Ascending aorta (tissue), 2 donors: ENCODE data around the gene PRIM1. TPM values are rescaled to one million over a fixed set of nuclear protein-coding genes. Genes with fewer than 3 reads are reported as not detected.
A peak's percentile ranks its signal among the peaks of the same experiment; 100 is the strongest.
"Not testable (repeated sequence)": the region's sequence is repeated elsewhere in the genome, so short reads cannot be mapped to it uniquely, and the experiment has no call there.

Experiments used
- DNase-seq, 2 donors: peaks; one replicate each; pipeline ENCODE4 v3.0.0-alpha.2; 2019; ENCODE audit warnings: low spot score in 2 of 2
- H3K27ac ChIP-seq, 2 donors: fragments of 200-600 bp; sonication (generic); one replicate each; pipeline ENCODE4 v1.5.1; 2016 to 2017; ENCODE audit warnings: mild to moderate bottlenecking in 1 of 2
- H3K27me3 ChIP-seq: fragments of 200-600 bp; sonication (generic); one replicate; pipeline ENCODE4 v1.5.1; 2017
- H3K36me3 ChIP-seq, 2 donors: fragments of 200-600 bp; sonication (generic); one replicate each; pipeline ENCODE4 v1.5.1; 2016
- H3K4me1 ChIP-seq, 2 donors: fragments of 200-600 bp; sonication (generic); one replicate each; pipeline ENCODE4 v1.5.1; 2016 to 2017; ENCODE audit warnings: mild to moderate bottlenecking in 1 of 2
- H3K4me3 ChIP-seq, 2 donors: fragments of 200-600 bp; sonication (generic); one replicate each; pipeline ENCODE4 v1.5.1; 2016 to 2017; ENCODE audit warnings: mild to moderate bottlenecking in 1 of 2
- H3K9me3 ChIP-seq, 2 donors: fragments of 200-600 bp; sonication (generic); one replicate each; pipeline ENCODE4 v1.5.1; 2016
- CTCF ChIP-seq, 3 experiments: fragments of 200-600 bp in 2 of 3; fragments of 450-650 bp in 1 of 3; sonication (generic) in 2 of 3; IDR thresholded peaks; one replicate each; pipeline ENCODE4 v1.5.1; 2016 to 2019; ENCODE audit warnings: antibody characterized with exemption in 3 of 3, mild to moderate bottlenecking in 1 of 3, moderate library complexity in 1 of 3
- intact Hi-C: fragments of 100-400 bp; cut with DNase I; formaldehyde crosslinking; loops from one replicate; pipeline ENCODE4 v1.15.1; 2023
- total RNA-seq: library from RNA; depleted of rRNA; stranded (reverse); fragments of >200 nt; gene quantifications from one replicate; pipeline ENCODE4 v1.1.0, GENCODE V29; 2016

PRIM1 gene
- total RNA-seq, 1 donor from 2014 or later: 20.9 TPM

DNA sequence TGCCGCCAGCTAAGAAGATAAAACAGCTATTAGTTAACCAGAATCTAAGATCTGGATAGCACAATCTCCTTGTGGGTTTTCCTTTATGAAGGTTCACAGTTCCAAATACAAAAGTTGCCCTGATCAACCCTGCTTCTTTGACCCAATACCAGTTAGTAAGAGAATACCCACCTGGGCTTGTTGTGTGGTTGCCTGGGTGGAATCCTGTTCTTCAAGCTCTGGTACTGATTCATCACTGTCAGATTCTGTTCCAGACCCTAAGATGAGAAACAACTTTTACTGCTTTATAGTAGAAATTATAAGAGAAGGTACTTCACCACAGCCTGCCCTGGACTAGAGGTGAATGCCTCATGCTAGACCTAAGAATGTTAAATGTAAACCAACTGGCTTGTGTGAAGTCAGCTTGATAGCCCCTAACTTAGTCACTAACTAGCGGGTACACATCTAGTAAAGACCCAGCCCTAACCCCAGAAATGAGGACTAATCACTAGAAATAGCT is 37.6 kb downstream of the PRIM1 start:
- intact Hi-C loops: no loop called here
- no peaks in the 10 kb centered on the region for H3K9me3 ChIP-seq
- H3K4me1 ChIP-seq: peaks cover 0 to 5% of the 10 kb centered on the region in 2 donors
- peaks cover 39 to 63% of the 10 kb centered on the region in 2 donors for H3K36me3 ChIP-seq
- no peak overlapping the region for H3K27ac ChIP-seq
- no peak for TF ChIP-seq CTCF (IDR thresholded peaks at IDR 0.05)
- no peak overlapping the region for H3K4me3 ChIP-seq
- H3K27me3 ChIP-seq: no peaks in the 10 kb centered on the region
- DNase-seq: peak in 1 of 2 donors; percentile 2

GRCh38 chr12:56713345-56713744 is 38.8 kb downstream of the PRIM1 start:
- peaks cover 39 to 53% of the 10 kb centered on the region in 2 donors for H3K36me3 ChIP-seq
- H3K4me1 ChIP-seq: no peaks in the 10 kb centered on the region
- H3K27ac ChIP-seq: no peak overlapping the region
- no peaks in the 10 kb centered on the region for H3K9me3 ChIP-seq
- no peak for DNase-seq
- no peak for TF ChIP-seq CTCF (IDR thresholded peaks at IDR 0.05)
- intact Hi-C loops: no loop called here
- no peaks in the 10 kb centered on the region for H3K27me3 ChIP-seq
- H3K4me3 ChIP-seq: no peak overlapping the region

- intact Hi-C loops: no loop called here
- Histone ChIP-seq H3K4me1 (no peaks in the 10 kb centered on the region), H3K27me3 (no peaks in the 10 kb centered on the region), H3K36me3 (peaks cover 33 to 37% of the 10 kb centered on the region in 2 donors), H3K27ac (no peak overlapping the region), H3K4me3 (no peak overlapping the region), H3K9me3 (no peaks in the 10 kb centered on the region)
- TF ChIP-seq CTCF (IDR thresholded peaks at IDR 0.05): no peak
- peak in 1 of 2 donors; percentile 16 for DNase-seq
Observed at GRCh38 chr12:56709759-56710376, 42.3 kb downstream of the PRIM1 start.

- H3K4me3 ChIP-seq, H3K4me1 ChIP-seq, H3K36me3 ChIP-seq, H3K27ac ChIP-seq, H3K27me3 ChIP-seq, DNase-seq, H3K9me3 ChIP-seq, intact Hi-C loops: not testable (repeated sequence)
Observed at GRCh38 chr12:56704522-56704921, 47.6 kb downstream of the PRIM1 start.

- TF ChIP-seq CTCF (IDR thresholded peaks at IDR 0.05): no peak
- H3K4me1 ChIP-seq: no peaks in the 10 kb centered on the region
Observed at GRCh38 chr12:56699020-56699661, 53.0 kb downstream of the PRIM1 start.

GRCh38 chr12:56695327-56696101 is 56.6 kb downstream of the PRIM1 start:
- TF ChIP-seq CTCF (IDR thresholded peaks at IDR 0.05): no peak
- no peak for DNase-seq
- H3K4me1 ChIP-seq: no peaks in the 10 kb centered on the region
- intact Hi-C loops: no loop called here
- no peak overlapping the region for H3K4me3 ChIP-seq
- H3K27ac ChIP-seq: no peak overlapping the region
- H3K9me3 ChIP-seq: no peaks in the 10 kb centered on the region
- no peaks in the 10 kb centered on the region for H3K36me3 ChIP-seq
- no peaks in the 10 kb centered on the region for H3K27me3 ChIP-seq

More at GRCh38 chr12:56699020-56699661, 53.0 kb downstream of the PRIM1 start:
- Histone ChIP-seq H3K27me3 (no peaks in the 10 kb centered on the region), H3K9me3 (no peaks in the 10 kb centered on the region), H3K4me3 (no peak overlapping the region), H3K27ac (no peak overlapping the region), H3K36me3 (no peaks in the 10 kb centered on the region)
- intact Hi-C loops: no loop called here
- no peak for DNase-seq
